Uterus (tissue), 2 donors: Measurements from ENCODE around the gene MAP4K3.

Experiments
- CTCF ChIP-seq, 4 experiments: fragments of 200-600 bp in 2 of 4; fragments of 450-650 bp in 2 of 4; sonication (generic) in 2 of 4; IDR thresholded peaks; one replicate each; pipeline ENCODE4 v1.5.1; 2016 to 2019; ENCODE audit warnings: antibody characterized with exemption in 4 of 4, mild to moderate bottlenecking in 2 of 4, moderate library complexity in 1 of 4
- POLR2A ChIP-seq, 2 donors: fragments of 450-650 bp; IDR thresholded peaks; one replicate each; pipeline ENCODE4 v1.6.1; 2016; ENCODE audit warnings: antibody characterized with exemption in 2 of 2, mild to moderate bottlenecking in 1 of 2, moderate library complexity in 1 of 2

GRCh38 chr2:39247512-39248043, 189.5 kb downstream of the MAP4K3 start:
- TF ChIP-seq CTCF (IDR thresholded peaks at IDR 0.05) (no peak), POLR2A (IDR thresholded peaks at IDR 0.05) (no peak)
